GM12801 (cell line): ENCODE results near the gene APOA4.

Experiments used
- TF ChIP-seq, protein P1 (sequence below): IDR thresholded peaks from one replicate; pipeline ENCODE4 v1.5.1; 2011; ENCODE audit warnings: control low read depth; ENCODE audit not compliant: insufficient read length; ENCODE audit errors: extremely low read depth

APOA4 gene

DNA sequence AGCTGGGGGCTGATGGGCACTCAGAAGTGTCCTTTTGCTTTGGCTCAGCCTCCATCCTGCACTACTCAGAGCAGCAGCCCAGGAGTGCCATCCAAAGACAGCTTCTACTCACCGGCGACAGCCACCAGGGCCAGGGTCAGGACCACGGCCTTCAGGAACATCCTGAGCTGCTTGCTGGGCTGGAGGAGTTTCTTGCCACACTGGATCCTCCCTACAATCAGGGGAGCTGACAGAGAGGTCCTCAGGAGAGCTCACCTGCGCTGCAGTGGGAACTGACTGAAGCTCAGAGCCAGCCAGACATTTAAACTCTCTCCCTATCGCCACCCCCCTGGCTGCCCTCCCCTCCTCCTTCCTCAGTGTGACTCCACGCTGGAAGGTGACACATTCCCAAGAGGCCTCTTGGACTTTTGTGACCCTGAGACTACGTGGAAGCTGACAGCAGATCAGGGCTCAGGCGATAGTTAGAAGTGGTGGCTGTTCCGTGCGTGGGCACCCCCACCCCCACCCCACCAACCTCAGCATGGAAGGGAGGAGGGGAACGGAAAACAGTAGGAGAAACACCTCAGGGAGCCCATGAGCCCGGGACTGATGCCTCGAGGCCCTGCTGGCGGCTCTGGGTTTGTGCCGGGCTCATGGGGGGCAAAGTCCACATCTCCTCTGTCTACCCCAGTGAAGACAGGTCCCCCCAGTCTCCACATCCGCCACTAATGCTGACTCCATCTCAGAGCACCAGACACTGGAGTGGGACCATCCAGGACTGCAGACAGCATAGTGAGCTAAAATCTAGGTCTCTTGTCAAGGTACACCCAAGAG lies at the start of gene APOA4:
Gene APOA4, minus strand, starts transcription at position 274 of the 813 bp plus-strand sequence. Its CDS starts 113 bp downstream, at position 161.
- TF ChIP-seq, protein P1, sequence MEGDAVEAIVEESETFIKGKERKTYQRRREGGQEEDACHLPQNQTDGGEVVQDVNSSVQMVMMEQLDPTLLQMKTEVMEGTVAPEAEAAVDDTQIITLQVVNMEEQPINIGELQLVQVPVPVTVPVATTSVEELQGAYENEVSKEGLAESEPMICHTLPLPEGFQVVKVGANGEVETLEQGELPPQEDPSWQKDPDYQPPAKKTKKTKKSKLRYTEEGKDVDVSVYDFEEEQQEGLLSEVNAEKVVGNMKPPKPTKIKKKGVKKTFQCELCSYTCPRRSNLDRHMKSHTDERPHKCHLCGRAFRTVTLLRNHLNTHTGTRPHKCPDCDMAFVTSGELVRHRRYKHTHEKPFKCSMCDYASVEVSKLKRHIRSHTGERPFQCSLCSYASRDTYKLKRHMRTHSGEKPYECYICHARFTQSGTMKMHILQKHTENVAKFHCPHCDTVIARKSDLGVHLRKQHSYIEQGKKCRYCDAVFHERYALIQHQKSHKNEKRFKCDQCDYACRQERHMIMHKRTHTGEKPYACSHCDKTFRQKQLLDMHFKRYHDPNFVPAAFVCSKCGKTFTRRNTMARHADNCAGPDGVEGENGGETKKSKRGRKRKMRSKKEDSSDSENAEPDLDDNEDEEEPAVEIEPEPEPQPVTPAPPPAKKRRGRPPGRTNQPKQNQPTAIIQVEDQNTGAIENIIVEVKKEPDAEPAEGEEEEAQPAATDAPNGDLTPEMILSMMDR: no peak

DNA sequence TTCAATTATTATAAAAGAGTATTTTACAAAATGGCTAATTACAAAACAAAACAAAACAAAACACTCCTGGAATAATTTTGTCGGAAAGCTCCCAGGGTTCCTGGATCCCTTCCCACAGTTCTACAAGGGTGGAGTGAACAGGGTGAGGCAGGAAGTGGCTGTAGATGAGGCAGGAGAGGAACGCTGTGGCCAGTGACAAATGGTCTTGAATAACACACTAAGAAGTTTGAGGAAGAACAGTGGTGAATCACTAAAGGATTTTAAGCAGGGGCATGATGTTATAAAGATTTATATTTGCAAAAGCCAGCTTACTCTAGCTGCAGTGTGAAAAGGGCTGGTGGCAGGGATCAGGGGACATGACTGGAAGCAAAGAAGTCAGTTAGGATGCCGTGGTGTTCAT lies 48.1 kb upstream of the APOA4 start:
- TF ChIP-seq, protein P1: no peak

DNA sequence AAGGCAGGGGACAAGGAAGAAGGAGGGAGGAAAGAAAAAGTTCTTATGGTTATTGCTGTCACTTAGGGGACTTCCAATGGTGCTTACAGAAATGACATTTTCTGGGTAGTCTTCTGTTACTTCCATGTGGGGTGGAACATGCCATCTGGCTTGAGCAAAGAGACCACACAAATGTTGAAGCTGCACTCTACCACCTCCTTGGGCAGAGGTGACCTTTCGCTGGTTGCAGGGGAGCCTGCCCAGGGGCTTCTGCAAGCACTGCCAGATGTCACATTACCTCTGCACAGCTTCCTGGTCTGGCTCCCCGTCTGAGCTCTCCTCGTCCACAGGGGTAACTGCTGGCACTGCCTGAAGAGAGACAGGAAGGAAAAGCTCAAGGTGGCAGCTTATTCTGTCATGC lies 47.0 kb upstream of the APOA4 start:
- TF ChIP-seq, protein P1: no peak

DNA sequence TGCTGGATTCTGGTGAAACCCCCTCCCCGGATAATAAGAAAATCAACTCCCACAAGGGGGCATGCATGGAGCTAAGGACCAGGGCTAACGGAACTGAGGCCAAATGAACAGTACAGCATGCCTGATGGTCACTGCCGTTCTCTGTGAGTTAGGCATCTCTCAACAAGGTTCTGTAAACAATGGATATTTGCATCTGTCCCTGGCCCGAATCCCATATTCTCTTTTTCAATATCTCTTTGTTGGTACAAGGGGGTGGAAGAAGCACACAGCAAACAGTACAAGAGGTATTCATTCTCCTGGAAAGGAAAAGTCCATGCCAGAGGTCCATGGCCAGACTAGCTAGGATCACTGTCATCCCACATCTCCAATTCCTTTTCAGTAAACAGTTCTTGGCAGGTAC lies 46.5 kb upstream of the APOA4 start:
- TF ChIP-seq, protein P1: no peak

DNA sequence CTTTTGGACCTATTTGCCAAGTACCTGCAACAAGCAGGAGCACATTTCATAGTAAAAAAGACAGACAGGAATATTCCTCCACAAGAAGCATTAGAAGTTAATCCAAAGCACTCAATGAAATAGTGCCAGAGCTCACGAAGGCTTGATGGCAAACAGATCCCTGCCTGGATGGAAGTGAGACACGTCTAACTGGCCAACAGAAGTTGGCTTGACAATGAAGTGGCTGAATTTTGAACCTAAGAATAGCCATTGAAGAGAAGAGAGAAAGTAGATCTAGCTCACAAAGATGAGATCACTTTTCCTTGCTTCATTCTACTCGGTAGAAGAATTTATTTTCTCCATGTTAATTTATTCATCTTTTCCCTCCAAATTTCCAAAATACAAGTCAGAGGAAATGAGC lies 45.0 kb upstream of the APOA4 start:
- TF ChIP-seq, protein P1: no peak

DNA sequence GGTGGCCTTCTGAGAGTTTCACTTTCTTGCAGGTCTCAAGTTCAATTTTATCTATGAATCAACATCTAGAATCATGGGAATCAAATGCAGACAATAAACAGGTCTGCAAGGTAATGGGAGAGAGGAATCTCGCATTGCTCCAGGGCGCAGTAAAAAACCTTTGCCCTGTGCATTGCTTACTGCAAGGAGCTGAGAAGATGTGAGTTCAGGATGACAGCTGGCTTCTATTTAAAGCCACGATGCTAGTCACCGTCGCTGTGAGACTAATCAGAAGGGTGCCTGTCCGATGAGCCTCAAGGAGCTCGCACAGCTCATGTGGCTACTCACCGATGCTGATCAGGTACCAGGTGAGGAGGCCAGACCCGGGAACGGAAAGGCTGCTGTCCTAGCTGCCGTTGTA lies 44.5 kb upstream of the APOA4 start:
- TF ChIP-seq, protein P1: no peak

DNA sequence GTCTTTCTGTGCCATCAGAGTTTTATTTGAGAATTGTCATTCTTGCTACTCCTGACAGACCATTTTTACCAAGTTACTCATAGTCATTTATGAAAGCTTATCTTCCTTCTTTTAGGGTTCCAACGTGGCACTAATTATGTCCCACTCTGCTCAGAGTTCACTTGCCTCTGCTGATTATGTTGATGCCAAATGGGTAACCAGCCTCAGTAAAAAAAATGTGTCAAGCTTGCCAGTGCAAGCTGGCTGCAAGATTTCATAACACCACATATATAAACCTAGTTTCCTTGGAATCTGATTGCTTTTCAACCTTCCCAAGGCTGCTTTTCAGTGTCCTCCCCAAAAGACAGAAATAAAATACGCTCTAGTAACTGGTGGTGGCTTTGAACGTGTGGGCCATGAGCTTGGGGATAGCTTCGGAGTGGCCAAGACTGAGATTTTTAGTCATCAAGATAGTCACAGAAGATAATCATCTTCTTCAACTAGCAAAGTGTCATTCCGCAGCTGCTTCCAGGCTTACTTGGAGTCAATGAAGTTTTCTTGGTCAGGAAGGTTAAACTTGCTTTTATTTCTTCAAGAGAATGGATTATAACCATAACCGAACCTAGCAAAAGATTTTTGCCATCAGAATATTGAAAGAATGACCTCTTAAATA lies 43.8 kb upstream of the APOA4 start:
- TF ChIP-seq, protein P1: no peak
